ENCODE measurements around the gene ZNF385C. TPM values are rescaled to one million over a fixed set of nuclear protein-coding genes. Genes with fewer than 3 reads are reported as not detected.

Gene ZNF385C
- total and polyA plus RNA-seq, 7 experiments from 2014 or later = 0.15 to 0.45 (median 0.23) TPM; not detected in 3

- Histone ChIP-seq H3K27me3 (ENCODE audit: control insufficient read depth in 2 of 2, insufficient read depth in 2 of 2, low read length in 2 of 2) (no peaks in the 10 kb centered on the region), H3K9me3 (ENCODE audit: control insufficient read depth in 2 of 3, low read length in 3 of 3) (no peaks in the 10 kb centered on the region), H3K4me3 (ENCODE audit: low read length) (no peak overlapping the region), H3K27ac (ENCODE audit: low read depth, low read length) (peak overlapping the region; percentile 46), H3K4me1 (ENCODE audit: control insufficient read depth in 2 of 2, insufficient read depth in 2 of 2, low read length in 2 of 2) (peaks cover 16 to 22% of the 10 kb centered on the region in 2 donors), H3K36me3 (ENCODE audit: control insufficient read depth in 2 of 3, insufficient read depth in 3 of 3, low read length in 3 of 3) (peaks cover 0 to 49% (median 5%) of the 10 kb centered on the region in 3 experiments)
- CTCF ChIA-PET = no interaction called here
- POLR2A ChIA-PET = interaction anchor here (1.3 kb wide), 1 partner anchor 13 kb away, joined by 4 read pairs; no protein-coding TSS in a partner anchor
- peak in 5 of 9 donors; percentile 32 to 58 (median 41) for DNase-seq
- ATAC-seq = peak; percentile 62
- Mint-ChIP-seq H3K36me3 (peaks cover 2 to 18% (median 8%) of the 10 kb centered on the region in 5 donors), H3K9me3 (no peaks in the 10 kb centered on the region), H3K4me3 (peak overlapping the region in 8 of 10 donors; percentile 12 to 63 (median 41)), H3K27me3 (no peaks in the 10 kb centered on the region), H3K4me1 (peaks cover 36 to 72% (median 58%) of the 10 kb centered on the region in 7 donors), H3K27ac (peak overlapping the region; percentile 65 to 89 (median 84))
- intact Hi-C loops (cut with micrococcal nuclease) = no loop called here
These were observed 35.3 kb upstream of the ZNF385C start for GRCh38 chr17:42133461-42134041.

- H3K27ac Mint-ChIP-seq = peak overlapping the region; percentile 65 to 89 (median 84)
- ATAC-seq (peak; percentile 58), DNase-seq (peak in 1 of 9 donors; percentile 37)
- Histone ChIP-seq H3K4me3 (ENCODE audit: low read length) (no peak overlapping the region), H3K9me3 (ENCODE audit: control insufficient read depth in 2 of 3, low read length in 3 of 3) (no peaks in the 10 kb centered on the region), H3K4me1 (ENCODE audit: control insufficient read depth in 2 of 2, insufficient read depth in 2 of 2, low read length in 2 of 2) (peaks cover 16 to 22% of the 10 kb centered on the region in 2 donors), H3K27me3 (ENCODE audit: control insufficient read depth in 2 of 2, insufficient read depth in 2 of 2, low read length in 2 of 2) (no peaks in the 10 kb centered on the region), H3K36me3 (ENCODE audit: control insufficient read depth in 2 of 3, insufficient read depth in 3 of 3, low read length in 3 of 3) (peaks cover 0 to 49% (median 7%) of the 10 kb centered on the region in 3 experiments), H3K27ac (ENCODE audit: low read depth, low read length) (peak overlapping the region; percentile 46)
- H3K4me1 Mint-ChIP-seq = peaks cover 34 to 66% (median 54%) of the 10 kb centered on the region in 7 donors
- POLR2A ChIA-PET = no interaction called here
- H3K27me3 Mint-ChIP-seq = no peaks in the 10 kb centered on the region
- no peaks in the 10 kb centered on the region for H3K9me3 Mint-ChIP-seq
- peaks cover 3 to 24% (median 8%) of the 10 kb centered on the region in 5 donors for H3K36me3 Mint-ChIP-seq
- CTCF ChIA-PET = no interaction called here
- intact Hi-C loops (cut with micrococcal nuclease) = no loop called here
- H3K4me3 Mint-ChIP-seq = peak overlapping the region in 7 of 10 donors; percentile 12 to 63 (median 41)
These were observed 34.7 kb upstream of the ZNF385C start for GRCh38 chr17:42132941-42133340.

- intact Hi-C loops (cut with micrococcal nuclease) = no loop called here
- POLR2A ChIA-PET = interaction anchor here (0.7 kb wide), 1 partner anchor 17 kb away, joined by 3 read pairs; no protein-coding TSS in a partner anchor
- H3K4me1 ChIP-seq (ENCODE audit: control insufficient read depth in 2 of 2, insufficient read depth in 2 of 2, low read length in 2 of 2) = peaks cover 16 to 22% of the 10 kb centered on the region in 2 donors
These were observed 33.7 kb upstream of the ZNF385C start for GRCh38 chr17:42131981-42132432.

GRCh38 chr17:42131232-42131631 is 33.0 kb upstream of the ZNF385C start:
- no peaks in the 10 kb centered on the region for H3K27me3 ChIP-seq (ENCODE audit: control insufficient read depth in 2 of 2, insufficient read depth in 2 of 2, low read length in 2 of 2)
- peaks cover 28 to 54% (median 47%) of the 10 kb centered on the region in 7 donors for H3K4me1 Mint-ChIP-seq
- peaks cover 15 to 22% of the 10 kb centered on the region in 2 donors for H3K4me1 ChIP-seq (ENCODE audit: control insufficient read depth in 2 of 2, insufficient read depth in 2 of 2, low read length in 2 of 2)
- no peak overlapping the region for H3K4me3 ChIP-seq (ENCODE audit: low read length)
- H3K36me3 ChIP-seq (ENCODE audit: control insufficient read depth in 2 of 3, insufficient read depth in 3 of 3, low read length in 3 of 3) = peaks cover 0 to 59% (median 9%) of the 10 kb centered on the region in 3 experiments
- peak overlapping the region; percentile 22 for H3K27ac ChIP-seq (ENCODE audit: low read depth, low read length)
- peak overlapping the region; percentile 1 to 89 (median 79) for H3K27ac Mint-ChIP-seq
- no peaks in the 10 kb centered on the region for H3K27me3 Mint-ChIP-seq
- H3K4me3 Mint-ChIP-seq = peak overlapping the region in 1 of 10 donors; percentile 30
- CTCF ChIA-PET = no interaction called here
- no peaks in the 10 kb centered on the region for H3K9me3 Mint-ChIP-seq
- ATAC-seq (no peak), DNase-seq (no peak)
- intact Hi-C loops (cut with micrococcal nuclease) = no loop called here
- peaks cover 3 to 33% (median 13%) of the 10 kb centered on the region in 5 donors for H3K36me3 Mint-ChIP-seq
- POLR2A ChIA-PET = interaction anchor here (0.9 kb wide), 1 partner anchor 24 kb away, joined by 4 read pairs; no protein-coding TSS in a partner anchor
- H3K9me3 ChIP-seq (ENCODE audit: control insufficient read depth in 2 of 3, low read length in 3 of 3) = no peaks in the 10 kb centered on the region

More at GRCh38 chr17:42131981-42132432, 33.7 kb upstream of the ZNF385C start:
- Mint-ChIP-seq H3K4me3 (peak overlapping the region in 1 of 10 donors; percentile 48), H3K4me1 (peaks cover 33 to 61% (median 53%) of the 10 kb centered on the region in 7 donors), H3K36me3 (peaks cover 3 to 30% (median 12%) of the 10 kb centered on the region in 5 donors), H3K9me3 (no peaks in the 10 kb centered on the region), H3K27ac (peak overlapping the region in 8 of 9 donors; percentile 29 to 89 (median 82)), H3K27me3 (no peaks in the 10 kb centered on the region)
- Histone ChIP-seq H3K4me3 (ENCODE audit: low read length) (no peak overlapping the region), H3K36me3 (ENCODE audit: control insufficient read depth in 2 of 3, insufficient read depth in 3 of 3, low read length in 3 of 3) (peaks cover 0 to 58% (median 9%) of the 10 kb centered on the region in 3 experiments), H3K9me3 (ENCODE audit: control insufficient read depth in 2 of 3, low read length in 3 of 3) (no peaks in the 10 kb centered on the region), H3K27me3 (ENCODE audit: control insufficient read depth in 2 of 2, insufficient read depth in 2 of 2, low read length in 2 of 2) (no peaks in the 10 kb centered on the region), H3K27ac (ENCODE audit: low read depth, low read length) (no peak overlapping the region)
- CTCF ChIA-PET = no interaction called here
- no peak for DNase-seq
- ATAC-seq = no peak

- H3K9me3 Mint-ChIP-seq = no peaks in the 10 kb centered on the region
- no peak for ATAC-seq
- Histone ChIP-seq H3K4me3 (ENCODE audit: low read length) (no peak overlapping the region), H3K9me3 (ENCODE audit: control insufficient read depth in 2 of 3, low read length in 3 of 3) (no peaks in the 10 kb centered on the region), H3K36me3 (ENCODE audit: control insufficient read depth in 2 of 3, insufficient read depth in 3 of 3, low read length in 3 of 3) (peaks cover 0 to 60% (median 9%) of the 10 kb centered on the region in 3 experiments), H3K27me3 (ENCODE audit: control insufficient read depth in 2 of 2, insufficient read depth in 2 of 2, low read length in 2 of 2) (no peaks in the 10 kb centered on the region), H3K27ac (ENCODE audit: low read depth, low read length) (peak overlapping the region; percentile 22), H3K4me1 (ENCODE audit: control insufficient read depth in 2 of 2, insufficient read depth in 2 of 2, low read length in 2 of 2) (peaks cover 10 to 16% of the 10 kb centered on the region in 2 donors)
- ChIA-PET POLR2A (interaction anchor here (0.9 to 1.6 kb wide), 3 partner anchors 10 to 113 kb away, joined by 3 to 7 read pairs (median 4); partner anchors contain the start of genes DNAJC7 and KAT2A), CTCF (no interaction called here)
- peak overlapping the region in 1 of 10 donors; percentile 30 for H3K4me3 Mint-ChIP-seq
- intact Hi-C loops (cut with micrococcal nuclease) = no loop called here
- no peaks in the 10 kb centered on the region for H3K27me3 Mint-ChIP-seq
- H3K36me3 Mint-ChIP-seq = peaks cover 0 to 37% (median 19%) of the 10 kb centered on the region in 5 donors
- peak overlapping the region in 8 of 9 donors; percentile 46 to 84 (median 80) for H3K27ac Mint-ChIP-seq
- H3K4me1 Mint-ChIP-seq = peaks cover 22 to 46% (median 39%) of the 10 kb centered on the region in 7 donors
- DNase-seq = no peak
These were observed 32.1 kb upstream of the ZNF385C start for GRCh38 chr17:42130310-42130936.

GRCh38 chr17:42129109-42129837 is 31.0 kb upstream of the ZNF385C start:
- H3K27me3 Mint-ChIP-seq = no peaks in the 10 kb centered on the region
- POLR2A ChIA-PET = interaction anchor here (1.0 to 1.6 kb wide), 2 partner anchors 9 to 112 kb away, joined by 3 to 7 read pairs; partner anchors contain the start of genes DNAJC7 and KAT2A
- no peak for ATAC-seq
- H3K4me3 Mint-ChIP-seq = no peak overlapping the region
- H3K27me3 ChIP-seq (ENCODE audit: control insufficient read depth in 2 of 2, insufficient read depth in 2 of 2, low read length in 2 of 2) = no peaks in the 10 kb centered on the region
- CTCF ChIA-PET = no interaction called here
- H3K9me3 Mint-ChIP-seq = no peaks in the 10 kb centered on the region
- H3K36me3 ChIP-seq (ENCODE audit: control insufficient read depth in 2 of 3, insufficient read depth in 3 of 3, low read length in 3 of 3) = peaks cover 0 to 65% (median 9%) of the 10 kb centered on the region in 3 experiments
- H3K27ac Mint-ChIP-seq = peak overlapping the region in 3 of 9 donors; percentile 16 to 56 (median 22)
- peaks cover 10 to 13% of the 10 kb centered on the region in 2 donors for H3K4me1 ChIP-seq (ENCODE audit: control insufficient read depth in 2 of 2, insufficient read depth in 2 of 2, low read length in 2 of 2)
- H3K9me3 ChIP-seq (ENCODE audit: control insufficient read depth in 2 of 3, low read length in 3 of 3) = no peaks in the 10 kb centered on the region
- no peak for DNase-seq
- peaks cover 17 to 36% (median 31%) of the 10 kb centered on the region in 7 donors for H3K4me1 Mint-ChIP-seq
- H3K36me3 Mint-ChIP-seq = peaks cover 0 to 40% (median 22%) of the 10 kb centered on the region in 5 donors
- peak overlapping the region; percentile 39 for H3K27ac ChIP-seq (ENCODE audit: low read depth, low read length)
- H3K4me3 ChIP-seq (ENCODE audit: low read length) = no peak overlapping the region
- intact Hi-C loops (cut with micrococcal nuclease) = no loop called here

Data from naive thymus-derived CD4-positive, alpha-beta T cell (primary cell).